Raji (cell line): ENCODE measurements around the gene FIGNL2.
A peak's percentile ranks its signal among the peaks of the same experiment; 100 is the strongest.

Source experiments
- POLR2A ChIP-seq: IDR thresholded peaks from 2 replicates; pipeline ENCODE4 v1.6.1; 2011; ENCODE audit warnings: low read depth, low read length, control low read depth; ENCODE audit not compliant: insufficient read depth

FIGNL2 gene

GRCh38 chr12:51848326-51848727 lies at the start of gene FIGNL2:
FIGNL2 (minus strand) TSS chr12:51848718; CDS start chr12:51822413, 26,305 bp downstream.
- TF ChIP-seq POLR2A: no peak

- no peak for TF ChIP-seq POLR2A
Observed at GRCh38 chr12:51897181-51897580, 48.7 kb upstream of the FIGNL2 start.

- TF ChIP-seq POLR2A: no peak
Observed at GRCh38 chr12:51896236-51896635, 47.7 kb upstream of the FIGNL2 start.

- no peak for TF ChIP-seq POLR2A
Observed at GRCh38 chr12:51895378-51896135, 47.0 kb upstream of the FIGNL2 start.

- TF ChIP-seq POLR2A: no peak
Observed at GRCh38 chr12:51893786-51894185, 45.3 kb upstream of the FIGNL2 start.

- TF ChIP-seq POLR2A: no peak
Observed at GRCh38 chr12:51891843-51892242, 43.3 kb upstream of the FIGNL2 start.

- no peak for TF ChIP-seq POLR2A
Observed at GRCh38 chr12:51890511-51891171, 42.1 kb upstream of the FIGNL2 start.

- TF ChIP-seq POLR2A: no peak
Observed at GRCh38 chr12:51890133-51890464, 41.6 kb upstream of the FIGNL2 start.

- TF ChIP-seq POLR2A: no peak
Observed at GRCh38 chr12:51889216-51890132, 41.0 kb upstream of the FIGNL2 start.

GRCh38 chr12:51888316-51889215 lies 40.0 kb upstream of the FIGNL2 start:
- TF ChIP-seq POLR2A: no peak

GRCh38 chr12:51887476-51888315 lies 39.2 kb upstream of the FIGNL2 start, which contains the start of gene ANKRD33:
ANKRD33 (plus strand) TSS chr12:51888103; CDS start chr12:51888187, 84 bp downstream.
- no peak for TF ChIP-seq POLR2A

- peak; percentile 31; the same call in 1 of the 2 replicates for TF ChIP-seq POLR2A
Observed at GRCh38 chr12:51886021-51886710, 37.6 kb upstream of the FIGNL2 start.

GRCh38 chr12:51884676-51885229 lies 36.2 kb upstream of the FIGNL2 start:
- TF ChIP-seq POLR2A: no peak
